ENCODE data around the gene FIGN. TPM values are rescaled to one million over a fixed set of nuclear protein-coding genes. Genes with fewer than 3 reads are reported as not detected.

FIGN gene
- total RNA-seq, 1 experiment from 2014 or later: 19.4 TPM

GRCh38 chr2:163701399-163702195 is 34.2 kb downstream of the FIGN start:
- no peak for TF ChIP-seq JAZF1 (CRISPR knock-in tag; IDR thresholded peaks at IDR 0.05)
- TF ChIP-seq IRF2 (CRISPR knock-in tag; IDR thresholded peaks at IDR 0.05; ENCODE audit: borderline replicate concordance, low read depth): no peak
- no peak for TF ChIP-seq ATF6 (CRISPR knock-in tag; IDR thresholded peaks at IDR 0.05)
- TF ChIP-seq ZSCAN18 (CRISPR knock-in tag; IDR thresholded peaks at IDR 0.05): no peak
- no peak for TF ChIP-seq TEAD1 (CRISPR knock-in tag; IDR thresholded peaks at IDR 0.05)
- no peak for TF ChIP-seq NR3C1 (CRISPR knock-in tag; conservative IDR thresholded peaks at IDR 0.05; ENCODE audit: low read depth)
- no peak for TF ChIP-seq EMX1 (CRISPR knock-in tag; IDR thresholded peaks at IDR 0.05)
- no peak for TF ChIP-seq RORB (CRISPR knock-in tag; IDR thresholded peaks at IDR 0.05)
- TF ChIP-seq AFF4 (CRISPR knock-in tag; IDR thresholded peaks at IDR 0.05; ENCODE audit: borderline replicate concordance): no peak
- no peak for TF ChIP-seq ZNF281 (CRISPR knock-in tag; IDR thresholded peaks at IDR 0.05)
- no peak for TF ChIP-seq ZNF416 (CRISPR knock-in tag; IDR thresholded peaks at IDR 0.05)
- TF ChIP-seq FOXP4 (CRISPR knock-in tag; IDR thresholded peaks at IDR 0.05): no peak
- no peak for TF ChIP-seq ZNF532 (CRISPR knock-in tag; IDR thresholded peaks at IDR 0.05; ENCODE audit: borderline replicate concordance)
- TF ChIP-seq ZNF138 (CRISPR knock-in tag; conservative IDR thresholded peaks at IDR 0.05): no peak
- TF ChIP-seq ELF4 (CRISPR knock-in tag; IDR thresholded peaks at IDR 0.05; ENCODE audit: low read depth): no peak
- TF ChIP-seq TEAD4 (CRISPR knock-in tag; IDR thresholded peaks at IDR 0.05): no peak
- TF ChIP-seq ZNF423 (CRISPR knock-in tag; IDR thresholded peaks at IDR 0.05): no peak
- Mint-ChIP-seq H3K36me3 (no peaks in the 10 kb centered on the region), H3K9me3 (no peaks in the 10 kb centered on the region), H3K4me1 (peaks cover 61% of the 10 kb centered on the region), H3K27me3 (ENCODE audit: low read depth) (no peaks in the 10 kb centered on the region), H3K4me3 (no peak overlapping the region), H3K27ac (peak overlapping the region; percentile 92)
- POLR2A ChIA-PET: no interaction called here
- no peak for DNase-seq (ENCODE audit: low spot score)
- ATAC-seq: peak; percentile 22
- CTCF ChIA-PET: interaction anchor here (0.9 kb wide), 1 partner anchor 9 kb away, joined by 3 read pairs; no protein-coding TSS in a partner anchor
